DOHH2 (cell line): ENCODE results near the gene ARAP3.

Experiments
- CTCF ChIP-seq: fragments of 200-600 bp; sonication (generic); IDR thresholded peaks from one replicate; pipeline ENCODE4 v1.5.1; 2014; ENCODE audit warnings: antibody characterized with exemption, mild to moderate bottlenecking, low read depth, low read length; ENCODE audit not compliant: poor library complexity, severe bottlenecking
- EZH2phosphoT487 ChIP-seq: fragments of 200-600 bp; sonication (generic); IDR thresholded peaks from 2 replicates; pipeline ENCODE4 v1.6.1; 2017; ENCODE audit warnings: borderline replicate concordance, mild to moderate bottlenecking, antibody characterized with exemption, low read length, moderate library complexity, mixed read lengths

DNA sequence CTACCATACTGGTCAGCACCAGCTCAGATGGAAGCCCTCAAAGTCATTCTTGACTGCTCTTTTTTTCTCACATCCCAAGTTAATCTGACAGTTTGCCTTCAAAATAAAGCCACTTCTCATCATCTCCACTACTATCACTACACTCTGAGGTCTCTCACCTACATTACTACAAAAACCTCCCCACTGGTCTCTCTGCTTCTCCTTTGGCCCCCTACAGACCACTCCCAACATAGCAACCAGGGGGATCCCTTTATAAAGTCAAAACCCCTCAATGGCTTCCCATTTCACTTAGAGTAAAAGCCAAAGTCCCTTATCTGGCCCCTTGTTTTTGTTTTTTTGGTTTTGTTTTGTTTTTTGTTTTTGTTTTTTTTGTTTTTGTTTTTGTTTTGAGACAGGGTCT lies 4.6 kb downstream of the ARAP3 start:
- TF ChIP-seq CTCF = peak; percentile 35
- TF ChIP-seq EZH2phosphoT487 = no peak
